Measurements from ENCODE around the gene NUCB2. TPM values are rescaled to one million over a fixed set of nuclear protein-coding genes. Genes with fewer than 3 reads are reported as not detected.

Gene NUCB2
- polyA plus RNA-seq, 2 of the 4 experiments (the other 2 are of a cell fraction) = 36.7 to 92.5 TPM

GRCh38 chr11:17296852-17297559 lies 20.5 kb downstream of the NUCB2 start:
- WGBS (ENCODE audit: missing lambda C conversion rate) = 85% methylated on average over 6 of the region's 6 CpGs
- POLR2A ChIA-PET = no interaction called here
- FAIRE-seq (no peak), ATAC-seq (no peak), DNase-seq (ENCODE audit: low read depth in 1 of 2, low spot score in 1 of 2) (no peak)
- TF ChIP-seq SMC3 (IDR thresholded peaks at IDR 0.05) (no peak), KDM1A (IDR thresholded peaks at IDR 0.05; ENCODE audit: low read depth) (no peak), NR3C1 (IDR thresholded peaks at IDR 0.05) (no peak), ELK1 (IDR thresholded peaks at IDR 0.05; ENCODE audit: low read depth, low read length) (no peak), ZC3H11A (IDR thresholded peaks at IDR 0.05) (no peak), FOSL2 (IDR thresholded peaks at IDR 0.05) (no peak), FOSL2 (CRISPR knock-in tag; IDR thresholded peaks at IDR 0.05) (no peak), ZSCAN20 (CRISPR knock-in tag; IDR thresholded peaks at IDR 0.05) (no peak), HOXB5 (CRISPR knock-in tag; IDR thresholded peaks at IDR 0.05) (no peak), HEYL (CRISPR knock-in tag; IDR thresholded peaks at IDR 0.05) (no peak), JUN (IDR thresholded peaks at IDR 0.05) (no peak)
- TF ChIP-seq, protein P1, sequence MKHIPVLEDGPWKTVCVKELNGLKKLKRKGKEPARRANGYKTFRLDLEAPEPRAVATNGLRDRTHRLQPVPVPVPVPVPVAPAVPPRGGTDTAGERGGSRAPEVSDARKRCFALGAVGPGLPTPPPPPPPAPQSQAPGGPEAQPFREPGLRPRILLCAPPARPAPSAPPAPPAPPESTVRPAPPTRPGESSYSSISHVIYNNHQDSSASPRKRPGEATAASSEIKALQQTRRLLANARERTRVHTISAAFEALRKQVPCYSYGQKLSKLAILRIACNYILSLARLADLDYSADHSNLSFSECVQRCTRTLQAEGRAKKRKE (CRISPR knock-in tag; IDR thresholded peaks at IDR 0.05; ENCODE audit: low read depth) = no peak
- Histone ChIP-seq H3K9me3 (no peaks in the 10 kb centered on the region), H3K4me1 (no peaks in the 10 kb centered on the region; the same call in 1 of the 3 replicates), H3K4me2 (no peak overlapping the region), H3K4me3 (no peak overlapping the region), H3K27ac (no peak overlapping the region)
- CTCF ChIA-PET = no interaction called here

DNA sequence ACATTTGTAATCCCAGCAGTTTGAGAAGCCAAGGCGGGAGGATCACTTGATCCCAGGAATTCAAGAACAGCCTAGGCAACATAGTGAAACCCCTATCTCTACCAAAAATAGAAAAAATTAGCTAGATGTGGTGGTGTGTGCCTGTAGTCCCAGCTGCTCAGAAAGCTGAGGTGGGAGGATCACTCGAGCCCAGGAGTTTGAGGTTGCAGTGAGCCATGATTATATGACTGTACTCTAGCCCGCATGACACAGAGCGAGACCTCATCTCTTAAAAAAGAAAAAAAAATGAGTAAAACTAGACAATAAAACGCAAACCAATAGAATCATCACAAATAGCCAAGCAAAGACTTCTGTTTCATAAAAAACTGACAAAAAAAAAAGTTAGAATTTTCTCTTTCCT lies 21.8 kb downstream of the NUCB2 start:
- POLR2A ChIA-PET = no interaction called here
- TF ChIP-seq REST (IDR thresholded peaks at IDR 0.05) (no peak), RCOR1 (IDR thresholded peaks at IDR 0.05; ENCODE audit: low read depth, low read length) (no peak), NPAS2 (CRISPR knock-in tag; IDR thresholded peaks at IDR 0.05; ENCODE audit: borderline replicate concordance) (no peak), JUN (IDR thresholded peaks at IDR 0.05) (no peak), CHD4 (IDR thresholded peaks at IDR 0.05; ENCODE audit: borderline replicate concordance) (no peak), CBX2 (IDR thresholded peaks at IDR 0.05; ENCODE audit: borderline replicate concordance, low read depth) (no peak), ESRRA (IDR thresholded peaks at IDR 0.05; ENCODE audit: borderline replicate concordance, low read length) (no peak)
- TF ChIP-seq, protein P2, sequence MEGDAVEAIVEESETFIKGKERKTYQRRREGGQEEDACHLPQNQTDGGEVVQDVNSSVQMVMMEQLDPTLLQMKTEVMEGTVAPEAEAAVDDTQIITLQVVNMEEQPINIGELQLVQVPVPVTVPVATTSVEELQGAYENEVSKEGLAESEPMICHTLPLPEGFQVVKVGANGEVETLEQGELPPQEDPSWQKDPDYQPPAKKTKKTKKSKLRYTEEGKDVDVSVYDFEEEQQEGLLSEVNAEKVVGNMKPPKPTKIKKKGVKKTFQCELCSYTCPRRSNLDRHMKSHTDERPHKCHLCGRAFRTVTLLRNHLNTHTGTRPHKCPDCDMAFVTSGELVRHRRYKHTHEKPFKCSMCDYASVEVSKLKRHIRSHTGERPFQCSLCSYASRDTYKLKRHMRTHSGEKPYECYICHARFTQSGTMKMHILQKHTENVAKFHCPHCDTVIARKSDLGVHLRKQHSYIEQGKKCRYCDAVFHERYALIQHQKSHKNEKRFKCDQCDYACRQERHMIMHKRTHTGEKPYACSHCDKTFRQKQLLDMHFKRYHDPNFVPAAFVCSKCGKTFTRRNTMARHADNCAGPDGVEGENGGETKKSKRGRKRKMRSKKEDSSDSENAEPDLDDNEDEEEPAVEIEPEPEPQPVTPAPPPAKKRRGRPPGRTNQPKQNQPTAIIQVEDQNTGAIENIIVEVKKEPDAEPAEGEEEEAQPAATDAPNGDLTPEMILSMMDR (IDR thresholded peaks at IDR 0.05) = no peak
- TF ChIP-seq, protein P3, sequence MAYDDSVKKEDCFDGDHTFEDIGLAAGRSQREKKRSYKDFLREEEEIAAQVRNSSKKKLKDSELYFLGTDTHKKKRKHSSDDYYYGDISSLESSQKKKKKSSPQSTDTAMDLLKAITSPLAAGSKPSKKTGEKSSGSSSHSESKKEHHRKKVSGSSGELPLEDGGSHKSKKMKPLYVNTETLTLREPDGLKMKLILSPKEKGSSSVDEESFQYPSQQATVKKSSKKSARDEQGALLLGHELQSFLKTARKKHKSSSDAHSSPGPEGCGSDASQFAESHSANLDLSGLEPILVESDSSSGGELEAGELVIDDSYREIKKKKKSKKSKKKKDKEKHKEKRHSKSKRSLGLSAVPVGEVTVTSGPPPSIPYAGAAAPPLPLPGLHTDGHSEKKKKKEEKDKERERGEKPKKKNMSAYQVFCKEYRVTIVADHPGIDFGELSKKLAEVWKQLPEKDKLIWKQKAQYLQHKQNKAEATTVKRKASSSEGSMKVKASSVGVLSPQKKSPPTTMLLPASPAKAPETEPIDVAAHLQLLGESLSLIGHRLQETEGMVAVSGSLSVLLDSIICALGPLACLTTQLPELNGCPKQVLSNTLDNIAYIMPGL (CRISPR knock-in tag; IDR thresholded peaks at IDR 0.05; ENCODE audit: borderline replicate concordance) = no peak
- DNase-seq (ENCODE audit: low read depth in 1 of 2, low spot score in 1 of 2) = no peak
- no peak for ATAC-seq
- no peak overlapping the region for H3K4me2 ChIP-seq
- H3K9me3 ChIP-seq = no peaks in the 10 kb centered on the region
- CTCF ChIA-PET = interaction anchor here (1.1 kb wide), 1 partner anchor 85 kb away, joined by 3 read pairs; no protein-coding TSS in a partner anchor
- no peaks in the 10 kb centered on the region; the same call in 1 of the 3 replicates for H3K4me1 ChIP-seq
- 89% methylated on average over 5 of the region's 5 CpGs for WGBS (ENCODE audit: missing lambda C conversion rate)
- no peak overlapping the region for H3K27ac ChIP-seq
- FAIRE-seq = no peak
- H3K4me3 ChIP-seq = no peak overlapping the region
